K562 (cell line): ENCODE results near the gene NCR1. TPM values are rescaled to one million over a fixed set of nuclear protein-coding genes. Genes with fewer than 3 reads are reported as not detected.

Source experiments
- ATAC-seq: fragments of 200-7000 bp; cut with Tn5 transposase; 3 replicates; pipeline ENCODE4 v1.9.1; 2020; ENCODE audit warnings: moderate library complexity
- BruUV-seq: library from RNA; stranded (reverse); fragments of 400-500 nt; replicated peaks from 2 replicates; lab custom pipeline; 2021; lab: Mats Ljungman, UMichigan
- CTCF ChIA-PET: fragments of 300-600 bp; formaldehyde crosslinking; extraction: SDS; loops from one replicate; lab custom pipeline; 2021; ENCODE audit warnings: low intra/inter-chr PET ratio; lab: Yijun Ruan, JAX
- POLR2A ChIA-PET: fragments of 300-600, 350-650 bp; sonication (Branson Sonifier 250); formaldehyde crosslinking; extraction: SDS; loops from one replicate; lab custom pipeline; 2021; ENCODE audit warnings: antibody characterized with exemption, inconsistent platforms; lab: Yijun Ruan, JAX
- DNase-seq, 4 experiments: peaks; one replicate each; pipeline versions ENCODE4 v3.0.0 to v3.0.0-alpha.2; 2011 to 2018; ENCODE audit warnings: low spot score in 3 of 4, mixed read lengths in 3 of 4; ENCODE audit errors: extremely low read depth in 1 of 4
- FAIRE-seq: peaks from 2 replicates; lab custom pipeline; 2011; peaks lifted over from hg19 to GRCh38; lab: Jason Lieb, UNC
- H2AFZ ChIP-seq: 2 replicates; pipeline ENCODE4 v1.6.0; 2011; ENCODE audit warnings: low read depth, low read length, control low read depth, inconsistent platforms
- H3K27ac ChIP-seq: fragments of 200-600 bp; 3 replicates; pipeline ENCODE4 v1.8.0; 2011; ENCODE audit warnings: low read depth, mild to moderate bottlenecking, control low read depth, inconsistent platforms, low read length, moderate library complexity, mixed read lengths; ENCODE audit errors: extremely low read depth
- H3K27me3 ChIP-seq, 2 experiments: fragments of 300-600 bp in 1 of 2; 2 replicates in 1 of 2; 3 replicates in 1 of 2; pipeline versions ENCODE4 v1.6.0 to v1.8.0; 2011; ENCODE audit warnings: inconsistent platforms in 2 of 2, low read length in 2 of 2, mild to moderate bottlenecking in 1 of 2, mixed read lengths in 1 of 2, moderate library complexity in 1 of 2; ENCODE audit not compliant: control insufficient read depth in 2 of 2, insufficient read depth in 2 of 2
- H3K36me3 ChIP-seq: fragments of 300-600 bp; 3 replicates; pipeline ENCODE4 v1.8.0; 2011; ENCODE audit warnings: mild to moderate bottlenecking, low read length, inconsistent platforms; ENCODE audit not compliant: control insufficient read depth, insufficient read depth
- H3K4me1 ChIP-seq, 2 experiments: fragments of 200-600 bp in 1 of 2; replicated peaks in 1 of 2; 2 replicates in 1 of 2; 3 replicates in 1 of 2; pipeline versions ENCODE4 v1.5.1 to v1.8.0; 2011; ENCODE audit warnings: inconsistent platforms in 2 of 2, low read length in 2 of 2, mild to moderate bottlenecking in 1 of 2, mixed read lengths in 1 of 2, moderate library complexity in 1 of 2; ENCODE audit not compliant: control insufficient read depth in 2 of 2, insufficient read depth in 2 of 2
- H3K4me2 ChIP-seq: 2 replicates; pipeline ENCODE4 v1.6.1; 2011; ENCODE audit warnings: low read length, control low read depth, inconsistent platforms, mixed read lengths; ENCODE audit not compliant: insufficient read depth
- H3K4me3 ChIP-seq: fragments of 200-600 bp; sonication (generic), shearing (Covaris generic); 2 replicates; pipeline ENCODE4 v1.5.1; 2016; ENCODE audit warnings: control low read depth, inconsistent platforms
- H3K79me2 ChIP-seq: fragments of 200-600 bp; 3 replicates; pipeline ENCODE4 v1.8.0; 2011; ENCODE audit warnings: low read length, inconsistent platforms; ENCODE audit not compliant: control insufficient read depth, insufficient read depth
- H3K9ac ChIP-seq, 2 experiments: 2 replicates each; pipeline versions ENCODE4 v1.6.0 to v1.6.1; 2011; ENCODE audit warnings: low read depth in 2 of 2, low read length in 2 of 2, control low read depth in 1 of 2, inconsistent platforms in 1 of 2, mild to moderate bottlenecking in 1 of 2, mixed read lengths in 1 of 2; ENCODE audit not compliant: insufficient read depth in 1 of 2
- H3K9me1 ChIP-seq: one replicate; pipeline ENCODE4 v1.6.0; 2011; ENCODE audit warnings: inconsistent platforms, mild to moderate bottlenecking, low read length, moderate library complexity; ENCODE audit not compliant: control insufficient read depth, insufficient read depth
- H3K9me3 ChIP-seq: replicated peaks from 2 replicates; pipeline ENCODE4 v1.5.1; 2011; ENCODE audit warnings: low read depth, low read length, inconsistent platforms; ENCODE audit not compliant: control insufficient read depth, insufficient read depth
- H4K20me1 ChIP-seq: replicated peaks from 2 replicates; pipeline ENCODE4 v1.6.1; 2011; ENCODE audit warnings: low read length, inconsistent platforms, mixed read lengths; ENCODE audit not compliant: control insufficient read depth, insufficient read depth
- DNMT1 ChIP-seq: fragments of 450-650 bp; IDR thresholded peaks from 2 replicates; pipeline ENCODE4 v1.6.1; 2016; ENCODE audit warnings: antibody characterized with exemption, mild to moderate bottlenecking
- LCOR ChIP-seq: sonication (generic); formaldehyde crosslinking; IDR thresholded peaks from 2 replicates; pipeline ENCODE4 v1.8.0; 2022; ENCODE audit warnings: mild to moderate bottlenecking, missing genetic modification reagents
- SMARCB1 ChIP-seq: IDR thresholded peaks from 2 replicates; pipeline ENCODE4 v1.6.1; 2011; ENCODE audit warnings: improper control_type of control experiment, low read depth; ENCODE audit not compliant: insufficient read length
- XRCC4 ChIP-seq: IDR thresholded peaks from one replicate; pipeline ENCODE4 v1.6.1; 2011; ENCODE audit not compliant: insufficient read depth, insufficient read length; ENCODE audit errors: extremely low read depth
- ZBTB2 ChIP-seq: fragments of 450-650 bp; IDR thresholded peaks from 2 replicates; pipeline ENCODE4 v1.6.1; 2016; ENCODE audit warnings: antibody characterized with exemption
- ZFPM2 ChIP-seq: fragments of 250-450 bp; sonication (Bioruptor Pico); IDR thresholded peaks from 2 replicates; pipeline ENCODE4 v1.5.1; 2022; ENCODE audit warnings: mild to moderate bottlenecking
- WGBS: fragments of 100-300 bp; shearing (Covaris generic); methylation state at CpG from one replicate; pipeline ENCODE4 v1.1.6; 2016; ENCODE audit warnings: low coverage, mixed read lengths; ENCODE audit not compliant: insufficient coverage; ENCODE audit errors: missing lambda C conversion rate; 5-methylcytosine and 5-hydroxymethylcytosine counted together
- in situ Hi-C: fragments of 300-500 bp; cut with MboI; formaldehyde crosslinking; loops from 4 replicates; pipeline ENCODE4 v1.15.0; 2018; ENCODE audit warnings: inconsistent platforms, mixed read lengths
- intact Hi-C: fragments of 100-400 bp; cut with micrococcal nuclease; formaldehyde crosslinking; loops from 2 replicates; pipeline ENCODE4 v1.14.2; 2022
- polyA plus RNA-seq, 8 experiments: library from polyadenylated mRNA; depleted of rRNA in 4 of 8; stranded (reverse) in 5 of 8; unstranded in 3 of 8; fragments of >200 nt; fragmentation: Nextera tagmentation in 2 of 8; fragmentation: Illumina TruSeq in 1 of 8; extraction: Ambion mirVana in 2 of 8; extraction: Trizol in 1 of 8; gene quantifications; 2 replicates each; pipeline versions ENCODE4 v1.2.1 to v1.2.3, GENCODE V29; 2011 to 2014; ENCODE audit warnings: inconsistent platforms in 1 of 8, missing spikeins in 1 of 8
- total RNA-seq, 7 experiments: library from RNA; depleted of rRNA in 6 of 7; stranded (reverse); fragments of >200 nt in 6 of 7; fragmentation: Illumina TruSeq in 2 of 7; extraction: Trizol in 2 of 7; gene quantifications; 2 replicates each; pipeline versions ENCODE4 v1.2.1 to v1.2.3, GENCODE V29; 2011 to 2021; ENCODE audit warnings: low replicate concordance in 1 of 7

NCR1 gene
- total and polyA plus RNA-seq, 9 of the 15 experiments (the other 6 are each of a cell fraction or from before 2014, with no cell fraction given): 0.25 to 3.1 (median 1.2) TPM

GRCh38 chr19:54881884-54882283, 24.1 kb upstream of the NCR1 start:
- Histone ChIP-seq H3K9me3 (no peaks in the 10 kb centered on the region), H3K4me3 (no peak overlapping the region), H3K27me3 (peaks cover 7 to 22% of the 10 kb centered on the region in 2 experiments), H2AFZ (no peak overlapping the region), H3K27ac (no peak overlapping the region), H3K9ac (no peak overlapping the region), H3K36me3 (no peaks in the 10 kb centered on the region), H3K4me2 (no peak overlapping the region), H3K79me2 (no peaks in the 10 kb centered on the region), H3K4me1 (peaks cover 0 to 15% of the 10 kb centered on the region in 2 experiments; a peak in 3 of 5 replicates), H3K9me1 (no peaks in the 10 kb centered on the region), H4K20me1 (no peaks in the 10 kb centered on the region)
- intact Hi-C loops (loop anchor here (1.0 to 10.0 kb wide), 3 partner anchors 163 to 253 kb away; no protein-coding TSS in a partner anchor), in situ Hi-C loops (loop anchor here (5.0 kb wide), 1 partner anchor 40 kb away; no protein-coding TSS in a partner anchor)
- ChIA-PET POLR2A (interaction anchor here (0.5 to 0.9 kb wide), 8 partner anchors 9 to 198 kb away, joined by 3 to 5 read pairs (median 3); partner anchors contain the start of genes GP6 and RDH13), CTCF (interaction anchor here (0.5 to 1.3 kb wide), 3 partner anchors 38 to 1511 kb away, joined by 3 to 4 read pairs (median 3); no protein-coding TSS in a partner anchor)
- no peak for DNase-seq
- no TSS peak for BruUV-seq
- ATAC-seq: no peak
- FAIRE-seq: no peak
- TF ChIP-seq DNMT1 (no peak), LCOR (CRISPR knock-in tag) (no peak), SMARCB1 (no peak), ZBTB2 (no peak), XRCC4 (no peak), ZFPM2 (CRISPR knock-in tag) (no peak)
- WGBS: 16% methylated on average over 4 of the region's 6 CpGs
